SW 1271 (cell line): ENCODE results near the gene RAD51B.

Experiments
- DNase-seq, 2 experiments: peaks; one replicate each; lab custom pipeline; 2025; lab: John Stamatoyannopoulos, UW

RAD51B gene

DNA sequence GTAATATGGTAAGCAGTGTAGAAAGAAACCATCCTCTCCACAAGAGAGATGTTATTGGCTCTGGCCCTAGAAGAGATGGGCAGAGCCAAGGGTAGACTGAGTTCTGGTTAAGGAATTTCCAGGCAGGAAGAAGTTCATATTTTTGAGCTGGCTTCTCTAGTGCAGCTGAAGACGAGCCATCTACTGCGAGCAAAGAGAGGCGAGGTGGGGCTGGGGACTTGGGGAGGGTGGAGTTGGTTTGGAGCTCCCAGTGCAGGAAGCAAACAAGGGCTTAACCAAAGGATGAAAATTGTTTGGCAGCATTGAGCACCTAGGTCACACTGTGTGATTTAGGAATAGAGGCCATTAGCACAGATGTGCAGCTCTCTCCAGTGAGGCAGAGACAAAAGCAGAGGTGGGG lies 733.7 kb downstream of the RAD51B start:
- DNase-seq, result no peak

DNA sequence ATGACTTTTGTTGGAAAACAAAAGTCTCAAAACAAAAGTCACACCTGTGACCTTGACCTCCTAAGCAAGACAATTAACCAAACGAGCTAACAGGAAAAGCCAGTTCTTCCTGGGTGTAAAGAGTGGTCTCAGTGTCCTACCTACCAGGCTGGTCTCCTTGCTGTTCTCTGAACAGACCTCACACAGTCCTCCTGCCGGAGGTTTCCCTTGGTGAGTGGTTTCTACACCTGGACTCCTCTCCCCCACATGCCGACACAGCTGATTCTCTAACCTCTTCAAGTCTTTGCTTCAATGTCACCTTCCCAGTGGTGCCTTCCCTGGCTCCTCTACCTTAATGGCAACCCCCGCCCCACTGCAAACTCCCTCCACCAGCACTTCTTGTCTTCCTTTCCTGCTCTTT lies 734.7 kb downstream of the RAD51B start:
- no peak for DNase-seq

- no peak for DNase-seq
Observed at GRCh38 chr14:68556253-68556652, 736.7 kb downstream of the RAD51B start.

GRCh38 chr14:68557648-68558047 lies 738.1 kb downstream of the RAD51B start:
- DNase-seq, result no peak

- no peak for DNase-seq
Observed at GRCh38 chr14:68558096-68558495, 738.5 kb downstream of the RAD51B start.

GRCh38 chr14:68559949-68560348 lies 740.4 kb downstream of the RAD51B start:
- DNase-seq, result no peak

GRCh38 chr14:68561531-68562007 lies 742.0 kb downstream of the RAD51B start:
- DNase-seq, result no peak

DNA sequence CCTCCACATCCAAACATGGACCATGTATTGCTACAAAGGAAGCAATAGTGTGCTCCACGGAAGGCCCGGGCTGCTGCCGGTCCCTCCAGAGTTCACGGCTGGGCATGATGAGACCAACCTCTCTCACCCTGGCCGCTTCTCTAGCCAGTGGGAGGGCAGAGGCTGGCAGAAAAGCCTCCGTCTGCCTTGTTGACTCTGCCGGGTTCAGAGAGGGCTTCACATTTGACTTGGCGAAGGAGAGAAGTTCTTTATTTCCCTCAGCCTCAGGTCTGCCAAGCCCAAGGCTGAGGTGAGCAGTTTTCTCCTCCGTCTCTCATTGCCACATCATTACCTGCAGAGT lies 743.3 kb downstream of the RAD51B start:
- no peak for DNase-seq

DNA sequence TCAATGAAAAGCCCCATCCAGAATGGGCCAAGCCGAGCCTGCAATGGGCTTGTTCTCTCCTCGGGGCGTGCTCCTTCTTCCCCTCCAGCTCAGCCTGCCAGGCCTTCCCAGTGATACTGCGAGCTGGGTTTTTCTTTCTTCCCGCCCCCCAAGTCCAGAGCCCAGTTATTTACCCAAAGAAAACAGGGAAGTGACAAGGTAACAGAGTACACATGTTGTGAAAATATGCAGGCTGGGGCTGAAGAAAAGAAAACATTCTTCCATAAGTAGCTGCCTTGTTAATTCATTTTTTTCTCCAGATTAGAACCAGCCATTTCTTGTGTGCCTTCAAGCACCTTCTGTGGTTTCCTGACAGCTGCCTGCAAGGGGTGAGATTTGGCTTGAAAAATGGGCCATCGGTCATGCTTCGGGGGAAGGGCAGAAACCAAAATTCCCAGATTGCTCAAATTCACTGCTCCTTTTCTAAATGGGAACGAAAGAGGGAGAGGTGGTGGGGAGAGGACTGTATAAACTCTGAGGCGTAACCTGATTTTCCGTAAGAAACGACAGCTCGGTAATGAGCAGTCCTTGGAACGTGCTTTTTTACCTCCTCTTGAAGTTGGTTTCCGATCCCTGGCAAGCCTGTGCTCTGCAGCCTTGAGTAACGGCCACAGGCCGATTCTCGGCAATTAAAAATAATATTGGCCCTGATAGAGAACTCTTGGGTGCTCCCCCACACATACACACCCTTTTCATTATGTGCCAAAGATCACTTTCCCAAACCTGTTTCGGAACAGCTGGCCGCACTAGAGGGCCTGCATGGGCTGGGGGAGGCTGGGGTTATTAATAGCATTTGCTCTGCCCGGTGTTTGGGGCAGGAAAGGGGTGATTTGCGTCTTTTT lies 743.9 kb downstream of the RAD51B start:
- no peak for DNase-seq

- DNase-seq, result no peak
Observed at GRCh38 chr14:68564191-68564825, 744.7 kb downstream of the RAD51B start.

GRCh38 chr14:68564826-68565759 lies 745.5 kb downstream of the RAD51B start:
- DNase-seq, result no peak

- DNase-seq, result no peak
Observed at GRCh38 chr14:68566075-68566474, 746.5 kb downstream of the RAD51B start.

DNA sequence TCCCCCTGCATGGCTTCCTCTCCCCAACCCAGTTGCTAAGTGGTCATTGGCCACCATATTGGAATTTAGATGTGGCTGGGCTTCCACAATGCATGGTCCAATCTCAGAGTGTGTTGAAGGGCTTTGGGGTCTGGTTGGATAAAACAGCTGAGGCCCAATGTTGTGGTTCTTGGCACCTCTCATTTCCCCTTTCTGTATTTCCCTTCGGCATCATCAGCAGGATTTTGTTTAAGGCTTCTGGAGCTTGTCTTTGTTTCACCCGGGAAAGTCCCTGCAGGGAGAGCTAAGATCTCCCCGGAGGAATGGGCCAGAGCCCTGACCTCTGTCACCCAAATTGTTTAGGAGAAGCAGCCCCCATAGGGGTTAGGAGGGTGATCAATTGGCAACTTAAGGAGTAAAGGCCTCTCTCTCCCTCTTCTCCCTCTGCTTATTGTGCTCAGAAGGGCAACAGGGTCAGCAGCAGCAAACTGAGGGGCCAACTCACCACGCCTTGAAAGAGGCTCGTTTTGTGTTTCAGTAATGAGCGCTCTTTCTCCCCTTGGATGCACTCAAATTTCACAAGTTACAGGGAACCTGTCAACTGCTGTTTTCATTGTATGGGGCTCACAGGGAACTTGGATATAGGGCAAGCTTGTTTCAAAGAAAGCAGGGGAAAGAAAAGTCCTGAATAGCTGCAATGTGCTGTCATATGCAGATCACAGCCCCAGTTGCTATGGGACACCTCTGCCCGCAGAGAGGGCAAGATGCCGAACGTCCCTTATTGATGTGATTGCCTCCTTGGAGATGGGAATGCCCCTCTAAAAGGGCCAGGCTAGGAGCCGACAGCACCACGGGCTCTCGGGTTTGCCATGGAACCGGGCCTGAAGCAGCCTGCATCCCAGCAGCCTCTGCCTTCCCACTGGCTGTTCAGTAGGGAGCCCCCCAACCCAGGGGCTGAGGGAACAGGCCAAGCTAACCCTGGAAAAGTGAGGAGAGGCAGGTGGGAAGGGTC lies 749.6 kb downstream of the RAD51B start:
- no peak for DNase-seq

DNA sequence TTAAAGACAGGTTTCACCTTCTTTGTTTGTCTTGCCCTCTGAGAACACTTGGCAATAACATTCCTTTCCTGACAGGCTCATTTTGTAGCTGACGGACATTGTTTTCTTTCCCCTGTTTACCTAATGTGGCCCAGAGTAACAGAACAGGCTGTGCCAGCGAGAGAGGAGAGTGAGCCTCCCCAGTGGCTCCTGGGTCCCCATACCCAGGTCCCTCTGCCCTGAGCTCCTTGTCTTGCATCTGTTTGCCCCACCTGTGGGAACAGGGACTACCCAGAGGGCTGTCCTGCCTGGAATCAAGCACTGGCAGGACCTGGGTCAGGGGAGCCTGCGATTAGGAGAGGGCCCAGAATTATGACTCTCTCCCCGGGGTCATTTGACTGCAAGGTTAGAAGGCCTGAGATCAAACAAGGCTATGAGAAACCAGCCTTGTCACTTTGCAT lies 750.4 kb downstream of the RAD51B start:
- no peak for DNase-seq

- no peak for DNase-seq
Observed at GRCh38 chr14:68571114-68571591, 751.6 kb downstream of the RAD51B start.

DNA sequence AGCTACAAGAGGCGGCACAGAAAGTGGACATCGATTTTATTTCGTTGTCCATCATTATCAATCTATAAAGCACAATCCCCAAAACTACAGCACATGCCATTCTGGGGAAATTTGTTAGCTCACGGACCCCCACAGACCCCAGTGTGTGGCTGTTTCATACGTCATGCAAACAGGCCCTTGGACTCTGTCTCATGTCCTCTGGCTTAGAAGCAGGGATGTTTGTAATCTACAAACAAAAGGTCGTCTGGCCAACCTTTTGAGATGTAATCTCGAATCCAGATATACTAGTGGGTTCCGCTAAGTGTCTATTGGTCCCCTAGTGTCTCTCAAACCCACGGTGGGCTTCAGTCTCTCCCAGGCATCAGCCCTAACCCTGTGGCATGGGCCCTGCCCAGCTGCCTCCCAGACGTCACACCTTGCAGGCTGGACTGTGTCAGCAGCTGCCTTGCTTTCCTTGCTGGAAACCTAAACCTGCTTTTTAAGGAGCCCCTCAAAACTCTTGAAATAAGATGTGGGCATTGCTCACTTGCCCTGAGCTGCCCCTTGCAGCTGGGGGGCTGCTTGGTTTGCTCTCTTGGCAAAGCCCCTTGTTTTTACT lies 752.4 kb downstream of the RAD51B start:
- no peak for DNase-seq

DNA sequence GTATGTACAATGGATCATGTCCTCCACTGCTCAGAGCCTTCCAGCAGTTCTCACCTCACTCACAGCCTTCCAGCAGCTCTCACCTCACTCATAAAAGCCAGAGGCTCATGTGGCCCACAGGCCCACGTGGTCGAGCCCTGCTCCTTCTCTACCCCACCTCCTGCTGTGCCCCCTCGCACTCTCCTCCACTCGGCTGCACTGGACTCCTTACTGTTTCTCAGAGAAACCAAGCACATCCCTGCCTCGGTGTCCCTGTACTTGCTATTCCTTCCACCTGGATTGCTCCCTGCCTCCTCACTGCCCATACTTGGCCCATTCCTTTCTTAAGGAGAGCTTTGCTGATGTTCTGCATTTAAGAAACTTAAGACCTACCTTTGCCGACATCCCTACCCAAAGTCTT lies 753.5 kb downstream of the RAD51B start:
- no peak for DNase-seq

GRCh38 chr14:68573722-68574121 lies 754.1 kb downstream of the RAD51B start:
- no peak for DNase-seq

- DNase-seq, result no peak
Observed at GRCh38 chr14:68574461-68574860, 754.9 kb downstream of the RAD51B start.

GRCh38 chr14:68574906-68575305 lies 755.3 kb downstream of the RAD51B start:
- DNase-seq, result no peak

DNA sequence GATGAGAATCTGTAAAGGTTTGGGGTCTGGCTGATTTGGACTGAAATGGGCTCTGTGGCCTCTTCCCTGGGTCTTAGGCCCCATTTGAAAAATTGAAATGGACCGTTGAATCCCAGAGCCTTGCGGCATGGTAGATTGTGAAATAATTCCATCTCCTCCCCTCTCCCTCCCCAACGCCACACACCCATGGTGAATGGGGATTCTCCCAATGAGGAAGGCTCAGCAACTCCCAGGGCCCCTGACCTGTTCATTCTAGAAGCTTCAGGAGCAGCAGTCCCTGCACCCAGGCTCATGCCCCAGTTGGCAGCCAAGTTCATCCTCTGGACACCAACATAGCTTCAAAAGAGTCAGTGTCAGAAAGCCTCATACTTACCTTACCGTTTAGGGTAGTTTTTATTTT lies 755.8 kb downstream of the RAD51B start:
- no peak for DNase-seq
